SK-N-SH (cell line): Measurements from ENCODE around the gene KRT26.

Experiments
- CTCF ChIP-seq: fragments of 200-600 bp; sonication (generic); IDR thresholded peaks from 2 replicates; pipeline ENCODE4 v1.6.1; 2017; ENCODE audit warnings: antibody characterized with exemption, mild to moderate bottlenecking, moderate library complexity
- EP300 ChIP-seq, 2 experiments: IDR thresholded peaks; 2 replicates each; pipeline versions ENCODE4 v1.4.0 to v1.6.1; 2012; ENCODE audit warnings: borderline replicate concordance in 1 of 2, low read depth in 1 of 2, low read length in 1 of 2
- GABPA ChIP-seq: IDR thresholded peaks from 2 replicates; pipeline ENCODE4 v1.4.0; 2012; ENCODE audit warnings: low read depth, mild to moderate bottlenecking
- JUND ChIP-seq: IDR thresholded peaks from 2 replicates; pipeline ENCODE4 v1.4.0; 2012
- MAX ChIP-seq: IDR thresholded peaks from 2 replicates; pipeline ENCODE4 v1.4.0; 2012; ENCODE audit warnings: low read depth
- PBX3 ChIP-seq: IDR thresholded peaks from 2 replicates; pipeline ENCODE4; 2012
- POLR2AphosphoS5 ChIP-seq: IDR thresholded peaks from 2 replicates; pipeline ENCODE4 v1.6.1; 2012; ENCODE audit warnings: low read depth, low read length
- REST ChIP-seq: IDR thresholded peaks from 2 replicates; pipeline ENCODE4 v1.6.1; 2012; ENCODE audit warnings: mild to moderate bottlenecking, low read depth, low read length, moderate library complexity
- USF2 ChIP-seq: fragments of 150-350 bp; IDR thresholded peaks from 2 replicates; pipeline ENCODE4 v1.6.1; 2017; ENCODE audit warnings: antibody characterized with exemption, low read length, low read depth, borderline replicate concordance
- YY1 ChIP-seq: IDR thresholded peaks from 2 replicates; pipeline ENCODE4 v1.4.0; 2012; ENCODE audit warnings: low read depth, mild to moderate bottlenecking

GRCh38 chr17:40810494-40810893 is 38.5 kb upstream of the KRT26 start:
- TF ChIP-seq YY1 = no peak
- TF ChIP-seq CTCF = no peak
- TF ChIP-seq POLR2AphosphoS5 = no peak
- no peak for TF ChIP-seq GABPA
- no peak for TF ChIP-seq EP300 (IDR thresholded peaks at IDR 0.05; ENCODE audit: borderline replicate concordance in 1 of 2, low read depth in 1 of 2, low read length in 1 of 2)
- no peak for TF ChIP-seq REST
- TF ChIP-seq MAX = no peak
- no peak for TF ChIP-seq PBX3
- TF ChIP-seq JUND = no peak
- TF ChIP-seq USF2 = no peak
